Activated CD4-positive, alpha-beta T cell treated with anti-CD3 and anti-CD28 coated beads for 1 hour (primary cell): ENCODE data around the gene NFYC.
"Not testable (repeated sequence)": the region's sequence is repeated elsewhere in the genome, so short reads cannot be mapped to it uniquely, and the experiment has no call there.

Experiments used
- DNase-seq: peaks from one replicate; pipeline ENCODE4 v3.0.0-alpha.2; 2020

NFYC gene

DNA sequence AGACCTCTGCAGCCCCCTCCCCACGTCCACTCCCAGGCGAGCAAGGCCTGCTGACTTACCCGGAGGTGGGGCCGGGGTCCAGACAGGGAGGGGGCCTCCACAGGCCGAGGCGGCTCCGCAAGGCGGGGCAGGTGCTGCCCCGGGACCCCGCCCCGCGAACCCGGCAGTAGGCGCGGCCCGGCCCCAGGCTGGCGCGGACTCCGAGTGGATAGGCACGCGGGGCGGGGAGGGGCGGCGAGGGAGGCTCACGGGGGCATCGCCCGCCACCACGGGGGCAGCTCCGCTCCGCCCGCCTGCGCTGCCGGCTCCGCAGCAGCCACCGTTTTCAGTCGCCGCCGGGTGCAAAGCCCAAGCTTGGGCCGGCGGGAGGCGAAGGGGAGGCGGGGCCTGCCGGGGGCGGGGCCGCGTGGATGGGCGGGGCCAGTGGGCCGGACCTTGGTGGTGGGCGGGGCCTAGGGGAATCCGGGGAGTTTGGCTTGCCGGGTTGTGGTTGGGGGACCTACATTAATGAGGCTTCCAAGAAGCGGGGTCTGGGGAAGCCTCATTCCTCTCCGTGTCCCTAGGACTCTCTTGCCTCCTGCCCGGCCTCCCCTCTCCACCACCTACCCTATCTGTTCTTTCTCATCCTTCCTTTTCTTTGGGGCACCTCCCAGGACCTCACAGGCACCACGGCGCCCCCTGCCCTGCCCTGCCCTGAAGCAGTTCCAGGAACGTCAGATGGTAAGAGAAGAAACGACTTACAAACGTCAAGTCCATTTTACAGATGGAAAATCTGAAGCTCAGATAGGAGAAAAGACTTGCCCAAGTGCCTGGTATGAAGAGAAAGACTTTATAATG, 26.0 kb upstream of the NFYC start, which contains the start of gene RIMS3:
RIMS3 (minus strand) TSS at position 348 of the 837 bp plus-strand sequence. CDS start 23,757 bp downstream, outside the sequence.
- peak; percentile 74 for DNase-seq

DNA sequence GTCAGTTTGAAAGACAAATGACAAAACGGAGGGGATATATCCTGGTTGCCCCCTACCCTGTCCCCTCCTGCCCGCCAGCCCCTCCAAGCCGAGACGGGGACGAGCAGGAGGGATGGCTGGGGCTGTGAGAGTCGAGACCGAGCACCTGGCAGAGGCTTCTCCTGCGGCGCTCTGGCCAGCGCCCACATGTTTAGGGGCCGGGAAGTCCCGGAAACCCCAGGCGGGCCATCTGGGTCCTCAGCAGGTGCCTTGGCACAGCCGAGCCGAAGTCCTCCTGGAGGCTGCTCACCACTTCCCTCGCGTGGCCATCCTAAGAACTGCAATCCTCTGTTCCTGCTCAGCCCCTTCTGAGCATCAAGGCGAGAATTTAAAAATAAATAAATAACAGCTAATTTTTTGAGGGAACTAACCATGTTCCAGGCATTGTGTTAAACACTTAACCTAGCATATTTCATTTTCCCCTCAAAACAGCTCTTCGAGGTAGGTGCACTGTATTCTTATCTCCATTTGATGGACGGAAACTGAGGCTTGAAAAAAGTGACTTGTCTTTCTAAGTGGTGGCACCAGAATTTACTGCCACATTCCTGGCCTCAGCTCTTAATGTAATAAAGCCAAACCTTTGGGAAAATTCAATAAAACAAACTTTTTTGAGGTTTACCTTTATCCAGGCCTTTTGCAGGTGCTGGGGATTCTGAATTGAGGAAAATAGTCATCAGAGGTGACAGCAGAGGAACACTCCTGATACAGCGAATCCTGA, 22.6 kb upstream of the NFYC start:
- peak; percentile 75 for DNase-seq

DNA sequence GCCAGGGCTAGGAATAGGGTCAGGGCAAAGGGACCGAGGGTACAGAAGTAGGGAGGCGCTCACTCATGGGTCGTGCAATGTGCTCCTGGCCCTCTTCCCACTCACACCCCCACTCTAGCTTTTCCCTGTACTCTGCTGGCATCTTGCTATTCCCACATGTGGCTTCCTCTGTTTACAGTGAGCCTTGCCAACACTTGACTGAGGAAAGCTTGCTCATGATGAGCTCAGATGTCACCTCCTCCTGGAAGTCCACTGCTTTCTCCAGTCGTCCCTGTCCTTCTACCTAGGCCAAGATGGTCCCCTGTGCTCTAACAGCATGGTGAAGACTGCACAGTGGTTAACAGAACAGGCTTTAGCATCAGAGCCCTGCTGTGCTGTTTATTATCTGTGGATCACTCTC, 18.1 kb upstream of the NFYC start:
- no peak for DNase-seq

DNA sequence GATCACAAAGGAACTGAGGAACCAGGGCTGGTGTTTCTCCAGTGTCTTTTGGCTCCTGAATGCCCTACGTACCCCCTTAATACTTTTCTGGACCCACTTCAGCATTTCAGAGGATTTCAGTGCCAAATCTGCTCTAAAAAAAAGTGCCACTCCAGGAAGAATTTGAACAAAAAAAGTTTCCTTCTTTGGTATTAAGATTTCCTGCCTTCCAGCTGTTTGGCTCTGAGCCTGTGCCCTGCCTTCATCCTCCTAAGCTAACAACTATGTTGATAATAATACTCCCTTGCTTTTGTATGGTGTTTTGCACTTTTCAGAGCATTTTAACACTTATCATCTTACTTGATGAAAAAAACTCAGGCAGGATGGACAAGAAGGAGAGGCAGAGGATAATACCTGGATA, 15.0 kb upstream of the NFYC start:
- no peak for DNase-seq

DNA sequence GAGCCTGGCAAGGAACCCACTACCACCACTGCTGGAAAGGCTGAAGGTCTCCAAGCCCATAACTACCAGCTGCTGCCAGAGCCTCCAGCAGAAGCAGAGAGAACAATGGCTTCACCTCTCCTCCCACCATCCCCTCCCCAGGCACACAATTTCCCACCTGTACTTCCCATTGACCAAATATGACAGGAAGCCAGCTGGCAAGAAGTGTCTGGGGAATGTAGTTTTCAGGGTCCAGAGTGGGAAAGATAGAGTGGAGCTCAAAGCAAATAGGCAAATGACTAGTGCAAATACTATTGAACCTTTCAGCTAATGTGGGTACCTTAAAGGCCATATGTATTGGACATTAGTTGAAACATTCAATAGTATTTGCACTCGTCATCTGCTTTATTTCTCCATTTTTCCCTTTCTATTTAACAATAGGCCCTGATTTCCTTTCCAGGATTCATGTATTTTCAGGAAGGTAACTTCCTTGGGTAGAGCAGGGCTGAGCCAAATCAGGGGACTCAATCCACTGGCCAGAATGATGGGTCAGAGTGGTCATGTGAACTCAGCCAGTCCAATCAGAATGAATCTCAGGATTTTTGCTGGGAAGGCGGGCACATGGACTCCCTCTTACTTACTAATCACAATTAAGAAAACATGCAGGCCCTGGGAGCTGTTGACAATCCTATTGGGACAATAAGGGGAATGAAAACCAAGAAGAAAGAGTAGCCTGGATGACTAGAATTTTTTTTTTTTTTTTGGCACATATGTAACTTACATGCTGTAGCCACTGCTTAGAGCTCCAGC, 12.1 kb upstream of the NFYC start:
- no peak for DNase-seq

DNA sequence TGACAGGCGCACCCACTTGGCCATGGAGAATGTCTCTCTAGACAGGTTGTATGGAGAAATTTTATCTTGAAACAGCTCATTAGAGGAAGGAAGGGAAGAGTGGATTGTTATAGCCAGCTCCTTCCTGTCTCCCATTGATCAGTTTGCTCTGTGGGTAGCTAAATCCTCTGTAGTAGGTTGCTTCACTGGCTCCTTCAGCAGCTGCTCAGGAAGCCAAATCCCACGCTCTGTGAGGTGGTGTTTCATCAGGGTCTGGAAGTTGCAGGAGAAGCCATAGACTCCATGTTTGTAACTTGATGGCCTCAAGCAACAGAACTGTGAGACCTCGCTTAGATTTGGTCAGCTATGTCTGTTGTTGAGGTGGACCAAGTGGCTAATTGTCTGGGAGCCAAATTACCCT, 6.8 kb upstream of the NFYC start:
- DNase-seq: no peak

DNA sequence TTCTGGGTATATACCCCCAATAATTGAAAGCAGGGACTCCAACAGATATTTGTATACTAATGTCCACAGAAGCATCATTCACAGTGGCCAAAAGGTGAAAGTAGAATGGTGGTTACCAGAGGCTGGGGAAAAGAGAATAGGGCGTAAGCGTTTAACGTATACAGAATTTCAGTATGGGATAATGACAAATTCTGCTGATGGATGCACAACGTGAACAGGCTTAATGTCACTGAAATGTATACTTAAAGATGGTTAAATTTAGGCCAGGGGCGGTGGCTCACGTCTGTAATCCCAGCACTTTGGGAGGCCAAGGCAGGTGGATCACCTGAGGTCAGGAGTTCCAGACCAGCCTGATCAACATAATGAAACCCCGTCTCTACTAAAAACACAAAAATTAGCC, 4.4 kb upstream of the NFYC start:
- DNase-seq: no peak

DNA sequence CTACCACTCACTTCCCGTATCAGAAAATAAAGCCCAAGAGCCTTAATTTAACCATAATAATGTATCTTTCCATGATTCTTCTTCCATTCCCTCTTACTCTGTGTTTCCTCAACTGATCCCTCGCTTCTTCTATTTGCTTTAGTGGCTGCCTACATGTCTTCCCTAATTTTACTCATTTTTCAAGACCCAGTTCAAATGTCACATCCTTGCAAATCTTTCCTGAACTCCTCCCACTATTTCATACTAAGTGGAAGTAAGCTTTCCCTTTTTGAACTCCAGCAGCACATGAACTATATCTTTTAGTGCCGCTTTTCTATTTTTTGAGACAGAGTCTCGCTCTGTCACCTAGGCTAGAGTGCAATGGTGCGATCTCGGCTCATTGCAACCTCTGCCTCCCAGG, 3.8 kb upstream of the NFYC start:
- DNase-seq: no peak

DNA sequence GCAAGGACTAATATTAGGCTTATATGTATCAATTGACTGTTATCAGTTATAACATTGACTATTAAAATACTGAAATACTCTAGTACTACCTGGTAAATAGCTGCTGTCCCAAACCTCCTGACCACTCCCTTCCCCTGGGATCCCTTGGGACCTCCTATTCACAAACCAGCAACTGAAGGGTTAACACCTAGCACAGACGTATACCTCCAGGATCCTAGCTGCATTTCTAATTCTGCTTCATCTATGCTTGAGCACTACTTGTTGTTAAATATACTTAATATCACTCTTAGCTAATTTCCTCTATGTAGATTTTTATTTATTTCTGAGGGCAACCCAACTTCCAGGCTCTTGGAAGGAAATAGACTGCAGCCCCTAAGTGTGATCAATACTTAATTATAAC, 1.8 kb upstream of the NFYC start:
- DNase-seq: no peak

DNA sequence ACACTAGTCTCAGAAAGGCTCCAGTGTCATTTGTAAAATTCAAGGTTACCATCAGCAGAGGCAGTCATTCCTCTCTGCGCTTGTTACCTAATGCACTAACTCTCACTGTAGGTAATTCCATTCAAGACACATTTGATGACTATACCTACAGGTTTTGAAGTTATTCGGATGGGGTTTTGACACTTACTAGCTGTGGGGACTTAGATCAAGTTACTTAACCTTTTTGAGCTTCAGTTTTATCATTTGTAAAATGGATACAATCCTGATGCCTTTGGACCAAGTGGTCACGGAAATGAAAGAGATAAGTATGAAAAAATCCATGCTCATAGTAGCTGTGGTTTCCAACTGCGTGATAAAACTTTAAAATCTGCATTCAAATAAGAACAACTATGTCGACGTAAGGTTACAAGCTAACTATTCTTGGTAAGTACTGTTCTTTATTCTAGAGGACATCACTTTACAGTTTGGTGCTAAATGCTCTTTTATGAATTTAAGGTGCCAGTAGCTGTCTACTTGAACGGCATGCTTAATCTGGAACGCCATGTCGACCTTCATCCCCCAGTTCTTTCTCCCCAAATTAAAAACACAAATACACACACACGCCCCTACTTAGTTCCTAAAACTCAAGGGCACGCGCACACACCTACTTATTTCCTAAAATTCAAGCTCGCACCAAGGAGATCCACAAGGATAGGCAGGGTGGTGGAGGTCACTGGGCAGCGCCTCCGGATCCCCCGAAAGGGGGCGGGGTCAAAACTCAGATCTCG, 550 bp upstream of the NFYC start:
- DNase-seq: no peak

DNA sequence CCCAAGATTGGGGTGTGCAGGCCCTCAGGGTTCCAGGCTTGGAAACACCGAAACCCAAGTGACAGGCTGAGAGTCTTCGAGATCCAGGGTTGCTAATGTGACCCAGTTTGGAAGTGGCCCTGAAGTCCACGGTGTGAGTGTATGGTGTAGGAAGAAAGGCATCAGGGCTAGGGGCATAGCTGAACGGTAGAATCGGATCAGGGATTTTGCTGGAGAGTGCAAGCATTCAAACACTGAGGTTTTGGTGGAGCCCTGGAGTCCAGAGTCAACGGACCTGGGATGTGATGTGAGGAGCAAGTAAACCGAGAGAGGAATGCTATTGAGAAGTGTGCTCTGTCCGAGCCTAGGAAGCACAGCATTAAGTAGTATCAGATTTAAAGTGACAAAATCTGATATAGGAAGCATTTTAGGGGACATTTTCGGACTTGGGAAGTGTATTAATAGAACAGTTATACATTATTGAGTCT, 958 bp downstream of the NFYC start:
- DNase-seq: no peak

DNA sequence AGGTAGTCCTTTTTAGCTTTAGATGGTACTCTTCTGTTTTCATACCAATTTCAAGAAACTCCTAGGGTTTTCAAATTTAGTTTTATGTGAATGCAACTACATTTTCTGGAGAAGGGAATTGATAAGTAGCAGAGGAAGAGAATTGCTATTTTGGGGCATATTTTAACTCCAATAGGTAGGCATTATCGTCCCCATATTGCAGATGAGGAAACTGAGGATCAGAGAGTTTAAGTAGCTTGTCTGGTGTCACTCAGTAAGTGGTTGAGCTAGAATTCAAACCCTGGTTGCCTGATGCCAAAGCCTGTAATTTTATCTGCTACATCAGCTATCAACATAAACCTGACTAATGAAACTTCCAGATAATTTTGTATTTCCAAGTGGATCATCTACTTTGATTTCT, 1.9 kb downstream of the NFYC start:
- no peak for DNase-seq

DNA sequence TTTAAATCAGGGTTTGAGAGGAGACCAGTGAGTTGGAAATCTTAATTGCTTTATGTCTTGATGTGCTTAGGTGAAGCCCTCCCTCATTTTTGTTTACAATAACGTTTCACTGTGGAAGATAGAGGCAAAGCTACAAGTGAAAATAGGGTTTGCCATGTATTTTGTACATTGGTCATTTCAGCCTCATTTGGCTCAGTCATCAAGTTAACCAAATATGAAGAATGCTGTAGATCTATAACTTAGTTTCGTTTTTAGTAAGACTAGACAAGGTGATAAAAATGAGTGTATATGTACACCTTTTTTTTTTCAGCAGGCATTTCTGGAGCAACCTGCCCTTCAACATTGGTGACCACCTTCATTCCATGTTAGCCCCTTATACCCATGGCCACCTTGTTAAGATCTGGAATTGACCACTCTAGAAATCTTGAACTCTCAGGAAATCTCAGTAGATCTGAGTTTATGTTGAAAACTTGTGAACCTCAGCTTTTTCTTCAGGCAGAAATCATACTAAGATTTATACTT, 2.9 kb downstream of the NFYC start:
- no peak for DNase-seq

DNA sequence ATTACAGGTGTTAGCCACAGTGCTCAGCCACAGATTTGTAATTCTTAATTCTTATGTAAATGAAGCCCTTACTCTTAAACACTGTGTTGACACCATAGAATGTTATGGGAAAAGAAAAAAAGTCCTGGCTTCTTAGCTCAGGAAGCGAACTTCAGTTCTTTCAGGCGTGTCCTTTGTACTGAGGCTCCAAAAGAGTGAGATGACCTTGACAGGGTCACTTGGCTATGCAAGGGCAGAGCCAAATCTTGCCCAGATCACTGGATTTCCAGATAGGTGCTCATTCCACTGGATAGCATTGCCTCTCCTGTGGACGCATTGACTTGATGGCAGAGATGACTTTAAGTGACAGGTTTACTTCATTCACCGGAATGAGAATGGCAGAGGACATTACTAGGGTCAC, 4.8 kb downstream of the NFYC start:
- DNase-seq: no peak

DNA sequence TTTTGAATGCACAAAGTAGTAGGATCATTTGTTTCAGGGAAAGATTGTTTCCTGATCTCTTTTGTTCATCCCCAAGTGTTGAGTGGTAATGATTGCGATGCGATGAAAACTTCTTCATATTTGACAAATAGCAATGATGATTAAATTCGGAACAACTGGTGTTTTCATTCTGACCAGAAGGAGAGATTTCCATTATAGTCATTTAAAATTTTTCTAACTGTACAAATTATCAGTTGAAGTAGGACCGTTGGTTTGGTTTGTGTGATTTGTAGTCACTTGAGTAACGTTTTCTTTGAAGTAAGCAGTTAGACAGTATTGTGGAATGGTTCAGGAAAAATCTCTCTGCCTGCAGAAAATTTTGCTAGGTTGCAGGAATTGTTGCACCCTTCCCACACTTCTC, 5.9 kb downstream of the NFYC start:
- DNase-seq: no peak

DNA sequence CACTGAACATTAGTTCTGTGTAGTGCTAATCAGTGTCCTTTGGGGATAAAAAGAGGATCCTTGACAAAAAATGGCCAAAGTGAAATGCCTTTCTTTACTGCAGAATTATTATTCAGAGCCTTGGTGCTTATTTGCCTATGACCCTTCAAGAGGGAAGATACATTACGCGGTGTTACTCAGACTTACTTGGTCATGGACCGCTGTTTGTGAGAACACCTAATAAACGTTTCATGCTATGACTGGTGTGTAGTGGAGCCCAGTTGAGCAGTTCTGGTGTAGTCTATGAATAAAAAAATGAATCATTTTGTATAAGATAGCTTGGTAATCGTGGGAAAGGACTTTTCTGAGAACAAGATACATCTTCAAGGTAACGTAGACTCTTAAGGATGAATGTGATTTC, 8.3 kb downstream of the NFYC start:
- DNase-seq: no peak

DNA sequence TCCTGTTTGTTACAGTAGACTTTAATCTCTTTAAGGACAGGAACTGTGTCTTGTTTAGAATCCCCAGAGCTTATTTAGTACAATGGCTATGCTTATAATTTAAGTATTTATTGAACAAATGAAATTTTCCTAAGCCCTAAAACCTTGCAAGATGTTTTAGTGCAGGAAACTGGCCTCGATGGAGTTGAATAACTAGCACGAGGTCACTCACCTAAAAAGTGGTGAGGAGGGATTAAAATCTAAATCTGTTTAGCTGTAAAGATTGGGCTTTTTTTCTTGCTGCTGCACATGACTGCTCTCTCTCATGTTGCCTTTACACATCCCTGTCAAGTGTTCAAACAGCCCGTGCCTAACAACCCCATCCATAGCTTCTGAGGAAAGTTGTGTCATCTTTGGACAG, 10.2 kb downstream of the NFYC start:
- DNase-seq: no peak

DNA sequence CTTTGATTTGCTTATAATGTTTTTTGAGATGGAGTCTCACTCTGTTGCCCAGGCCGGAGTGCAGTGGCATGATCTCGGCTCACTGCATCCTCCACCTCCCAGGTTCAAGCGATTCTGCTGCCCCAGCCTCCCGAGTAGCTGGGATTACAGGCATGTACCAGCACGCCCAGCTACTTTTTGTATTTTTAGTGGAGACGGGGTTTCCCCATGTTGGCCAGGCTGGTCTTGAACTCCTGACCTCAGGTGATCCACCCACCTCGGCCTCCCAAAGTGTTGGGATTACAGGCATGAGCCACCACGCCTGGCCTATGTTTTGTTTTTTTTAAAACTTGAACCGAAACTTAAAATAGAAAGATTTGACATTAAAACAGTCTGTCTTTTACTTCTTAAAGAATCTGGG, 11.3 kb downstream of the NFYC start:
- DNase-seq: not testable (repeated sequence)

DNA sequence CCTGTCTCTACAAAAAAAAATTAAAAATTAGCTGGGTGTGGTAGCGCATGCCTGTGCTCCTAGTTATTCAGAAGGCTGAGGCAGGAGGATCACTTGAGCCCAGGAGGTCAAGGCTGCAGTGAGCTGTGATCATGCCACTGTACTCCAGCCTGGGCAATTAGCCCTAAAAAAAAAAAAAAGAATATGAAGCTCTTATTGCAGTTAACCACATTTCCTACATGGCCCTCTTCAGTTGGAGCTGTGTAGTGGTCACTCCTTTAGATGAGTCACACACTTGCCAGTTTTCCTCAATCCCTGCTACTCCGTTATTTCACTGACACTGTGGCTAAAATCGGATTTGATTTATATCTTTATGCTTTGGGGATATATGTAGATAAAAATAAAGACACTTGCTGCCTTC, 11.8 kb downstream of the NFYC start:
- no peak for DNase-seq

DNA sequence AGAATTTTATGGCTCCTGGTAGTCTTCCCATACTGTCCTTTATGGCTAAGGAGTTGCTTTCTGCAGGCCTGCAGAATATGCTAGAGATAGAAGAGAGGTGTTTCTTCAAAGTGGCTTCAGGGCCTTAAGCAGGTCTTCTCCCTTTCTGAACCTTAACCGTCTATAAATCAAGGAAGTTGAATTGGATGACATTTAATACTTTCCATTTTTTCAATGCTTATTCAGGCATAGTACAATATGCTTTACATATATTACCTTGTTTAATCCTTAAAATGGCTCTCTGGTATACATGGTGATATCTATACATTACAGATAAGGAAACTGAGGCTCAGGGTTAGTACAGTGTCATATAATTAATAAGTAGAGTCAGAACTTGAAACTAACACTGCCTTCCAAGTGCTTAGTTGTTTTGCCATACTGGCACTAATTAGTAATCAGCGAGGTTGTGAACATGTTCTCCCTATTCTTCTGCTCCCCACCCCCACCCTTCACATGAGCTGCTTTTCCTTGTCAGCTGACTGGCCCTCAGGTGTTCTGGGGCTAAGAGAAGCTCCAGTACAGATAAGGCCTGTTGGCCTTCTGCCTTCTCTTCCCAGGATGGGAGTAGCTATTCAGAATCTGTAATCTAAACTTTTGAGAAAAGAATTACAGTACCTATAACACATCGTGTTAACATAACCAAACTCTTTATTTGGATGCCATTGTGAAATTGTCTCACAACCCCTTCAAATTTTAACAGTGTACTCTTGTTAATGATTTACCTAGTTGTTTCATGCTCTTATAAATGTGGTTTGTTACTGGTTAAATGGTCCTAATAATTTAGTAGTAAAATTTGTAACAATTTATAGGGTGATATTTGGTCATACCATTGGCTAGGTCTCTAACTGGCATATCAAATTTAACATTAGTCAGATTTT, 13.6 kb downstream of the NFYC start:
- no peak for DNase-seq

DNA sequence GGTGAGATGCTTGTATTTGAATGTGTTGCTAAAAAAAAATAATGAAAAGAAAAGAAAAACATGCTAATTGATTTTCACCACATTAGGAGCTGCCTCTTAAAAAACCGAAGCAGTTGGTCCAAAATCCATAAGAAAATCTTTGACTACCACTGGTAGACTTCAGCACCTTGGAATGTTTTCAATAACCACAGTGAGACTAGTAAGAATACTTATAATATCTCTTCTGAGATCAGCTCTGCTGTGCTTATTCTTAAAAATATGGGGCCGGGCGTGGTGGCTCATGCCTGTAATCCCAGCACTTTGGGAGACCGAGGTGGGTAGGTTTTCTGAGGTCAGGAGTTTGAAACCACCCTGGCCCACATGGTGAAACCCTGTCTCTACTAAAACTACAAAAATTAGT, 15.1 kb downstream of the NFYC start:
- no peak for DNase-seq
